Left lung (tissue), 10 donors: ENCODE results near the gene SLC9A7. TPM values are rescaled to one million over a fixed set of nuclear protein-coding genes. Genes with fewer than 3 reads are reported as not detected.

ENCODE experiments used
- ATAC-seq: fragments of 200-7000 bp; cut with Tn5 transposase; one replicate; pipeline ENCODE4 v1.9.1; 2020; ENCODE audit warnings: moderate library complexity
- DNase-seq, 4 donors: peaks; one replicate each; pipeline ENCODE4 v3.0.0-alpha.2; 2013 to 2020
- H3K27ac ChIP-seq, 2 donors: fragments of 200-600 bp; sonication (generic) in 1 of 2; one replicate each; pipeline versions ENCODE4 v1.5.0 to v1.8.0; 2020 to 2021
- H3K27me3 ChIP-seq, 2 donors: fragments of 200-600 bp; sonication (generic) in 1 of 2; one replicate each; pipeline versions ENCODE4 v1.5.0 to v1.8.0; 2020 to 2021
- H3K36me3 ChIP-seq, 2 donors: fragments of 200-600 bp; sonication (generic) in 1 of 2; one replicate each; pipeline versions ENCODE4 v1.5.0 to v1.8.0; 2020 to 2021
- H3K4me1 ChIP-seq, 2 donors: fragments of 200-600 bp; one replicate each; pipeline ENCODE4 v1.8.0; 2021
- H3K4me3 ChIP-seq, 2 donors: fragments of 200-600 bp; sonication (generic) in 1 of 2; one replicate each; pipeline versions ENCODE4 v1.5.0 to v1.8.0; 2020 to 2021; ENCODE audit warnings: mild to moderate bottlenecking in 1 of 2
- H3K9me3 ChIP-seq, 2 donors: fragments of 200-600 bp; sonication (generic) in 1 of 2; one replicate each; pipeline versions ENCODE4 v1.5.0 to v1.8.0; 2020 to 2021
- CTCF ChIP-seq, 2 donors: fragments of 200-600 bp; sonication (generic) in 1 of 2; IDR thresholded peaks; one replicate each; pipeline versions ENCODE4 v1.5.0 to v1.8.0; 2021; ENCODE audit warnings: antibody characterized with exemption in 2 of 2
- intact Hi-C, 2 donors: fragments of 100-400 bp; cut with DNase I; formaldehyde crosslinking; loops; one replicate each; pipeline versions ENCODE4 v1.11.2 to v1.14.2; 2022
- polyA plus RNA-seq, 6 donors: library from polyadenylated mRNA; unstranded; fragments of 120-200 nt; gene quantifications; one replicate each; pipeline ENCODE4 v1.2.1, GENCODE V29; 2013; ENCODE audit not compliant: insufficient read length in 6 of 6
- total RNA-seq, 2 donors: library from RNA; stranded (reverse); fragmentation: NEBNext Ultra II Directional; extraction: Animal tissue kit (Norgen Biotek cat#: 25700); gene quantifications; one replicate each; pipeline ENCODE4 v1.2.1, GENCODE V29; 2021
- donor health status: DM: no; HTN: yes; CAD: no.
- donor health status: DM: no; HTN: no; CAD: no.

SLC9A7 gene
- total and polyA plus RNA-seq, 8 donors: 2.3 to 10.5 (median 3.2) TPM

- Histone ChIP-seq H3K36me3 (no peaks in the 10 kb centered on the region), H3K9me3 (no peaks in the 10 kb centered on the region), H3K4me1 (no peaks in the 10 kb centered on the region), H3K27me3 (no peaks in the 10 kb centered on the region), H3K27ac (no peak overlapping the region), H3K4me3 (no peak overlapping the region)
- TF ChIP-seq CTCF (IDR thresholded peaks at IDR 0.05): no peak
- DNase-seq (no peak), ATAC-seq (no peak)
- intact Hi-C loops: no loop called here
Measured at GRCh38 chrX:46670316-46670715, 88.6 kb downstream of the SLC9A7 start.

- H3K4me1 ChIP-seq: no peaks in the 10 kb centered on the region
- TF ChIP-seq CTCF (IDR thresholded peaks at IDR 0.05): no peak
- ATAC-seq: no peak
- H3K9me3 ChIP-seq: no peaks in the 10 kb centered on the region
- H3K27me3 ChIP-seq: no peaks in the 10 kb centered on the region
- no peak for DNase-seq
- H3K4me3 ChIP-seq: no peak overlapping the region
- no peaks in the 10 kb centered on the region for H3K36me3 ChIP-seq
- no peak overlapping the region for H3K27ac ChIP-seq
- intact Hi-C loops: no loop called here
Measured at GRCh38 chrX:46666831-46667230, 92.1 kb downstream of the SLC9A7 start.

- TF ChIP-seq CTCF (IDR thresholded peaks at IDR 0.05): no peak
- Histone ChIP-seq H3K4me3 (no peak overlapping the region), H3K4me1 (no peaks in the 10 kb centered on the region), H3K27ac (no peak overlapping the region), H3K9me3 (no peaks in the 10 kb centered on the region), H3K27me3 (no peaks in the 10 kb centered on the region), H3K36me3 (no peaks in the 10 kb centered on the region)
- intact Hi-C loops: no loop called here
- ATAC-seq (peak; percentile 32), DNase-seq (no peak)
Measured at GRCh38 chrX:46665232-46666152, 93.4 kb downstream of the SLC9A7 start.

- no peak for DNase-seq
- no peaks in the 10 kb centered on the region for H3K27me3 ChIP-seq
Measured at GRCh38 chrX:46662188-46662958, 96.5 kb downstream of the SLC9A7 start.

More at GRCh38 chrX:46662188-46662958, 96.5 kb downstream of the SLC9A7 start:
- H3K4me1 ChIP-seq: no peaks in the 10 kb centered on the region
- H3K27ac ChIP-seq: no peak overlapping the region
- no peak overlapping the region for H3K4me3 ChIP-seq
- intact Hi-C loops: no loop called here
- no peak for TF ChIP-seq CTCF (IDR thresholded peaks at IDR 0.05)
- no peak for ATAC-seq
- H3K9me3 ChIP-seq: no peaks in the 10 kb centered on the region
- no peaks in the 10 kb centered on the region for H3K36me3 ChIP-seq
